Activated CD8-positive, alpha-beta T cell treated with anti-CD3 and anti-CD28 coated beads for 36 hours (primary cell): ENCODE data around the gene STAT5A. TPM values are rescaled to one million over a fixed set of nuclear protein-coding genes. Genes with fewer than 3 reads are reported as not detected.

Experiments used
- ATAC-seq: fragments of 200-7000 bp; cut with Tn5 transposase; one replicate; pipeline ENCODE4 v1.10.0; 2021; ENCODE audit warnings: mild to moderate bottlenecking, moderate library complexity
- CTCF ChIA-PET: fragments of 350-600 bp; sonication (Branson Sonifier 250); formaldehyde crosslinking; loops from one replicate; lab custom pipeline; 2021; ENCODE audit warnings: antibody characterized with exemption; lab: Charles Lee
- POLR2A ChIA-PET: fragments of 350-600 bp; sonication (Branson Sonifier 250); formaldehyde crosslinking; loops from one replicate; lab custom pipeline; 2021; ENCODE audit warnings: antibody characterized with exemption; lab: Charles Lee
- DNase-seq: peaks from one replicate; pipeline ENCODE4 v3.0.0-alpha.2; 2020
- H3K27ac Mint-ChIP-seq: one replicate; pipeline ENCODE4 v1.8.0; 2021; ENCODE audit warnings: mild to moderate bottlenecking, mixed read lengths
- H3K27me3 Mint-ChIP-seq: one replicate; pipeline ENCODE4 v1.8.0; 2021; ENCODE audit warnings: mixed read lengths
- H3K36me3 Mint-ChIP-seq: one replicate; pipeline ENCODE4 v1.8.0; 2021; ENCODE audit warnings: low read depth, mixed read lengths
- H3K4me1 Mint-ChIP-seq: one replicate; pipeline ENCODE4 v1.8.0; 2021; ENCODE audit warnings: low read depth, mixed read lengths
- H3K4me3 Mint-ChIP-seq: one replicate; pipeline ENCODE4 v1.8.0; 2021; ENCODE audit warnings: mild to moderate bottlenecking, moderate library complexity, mixed read lengths
- H3K9me3 Mint-ChIP-seq: one replicate; pipeline ENCODE4 v1.8.0; 2021; ENCODE audit warnings: mixed read lengths
- intact Hi-C: fragments of 100-400 bp; cut with micrococcal nuclease; formaldehyde crosslinking; loops from one replicate; pipeline ENCODE4 v1.10.0; 2022
- total RNA-seq, 2 experiments: library from RNA; stranded (reverse); gene quantifications; one replicate each; pipeline ENCODE4 v1.2.3, GENCODE V29; 2021
- TF ChIP-seq, protein P1 (sequence below): fragments of 200-600 bp; IDR thresholded peaks from one replicate; pipeline ENCODE4 v1.8.0; 2022; ENCODE audit warnings: antibody characterized with exemption, mild to moderate bottlenecking

The STAT5A gene
- total RNA-seq, 2 experiments from 2014 or later: 163 to 190 TPM

DNA sequence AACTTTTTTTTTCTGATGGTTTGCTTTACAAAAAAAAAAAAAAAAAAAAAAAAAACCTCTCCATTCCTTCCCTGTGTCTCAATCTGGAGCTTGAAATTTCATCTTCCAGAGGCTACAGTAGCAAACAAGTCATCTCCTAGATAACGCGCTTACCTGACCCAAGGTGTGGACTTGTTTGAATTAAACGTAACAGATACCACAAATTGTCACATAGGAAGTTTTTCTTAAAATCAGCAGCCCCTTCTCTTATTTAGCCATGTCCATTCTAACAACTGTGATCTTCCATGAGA is 14.1 kb upstream of the STAT5A start:
- Mint-ChIP-seq H3K9me3 (no peaks in the 10 kb centered on the region), H3K36me3 (peaks cover 38% of the 10 kb centered on the region), H3K4me3 (peak overlapping the region; percentile 97), H3K4me1 (peaks cover 55% of the 10 kb centered on the region), H3K27me3 (no peaks in the 10 kb centered on the region), H3K27ac (peak overlapping the region; percentile 96)
- ChIA-PET POLR2A (interaction anchor here (0.6 to 12.0 kb wide), 9 partner anchors 8 to 115 kb away, joined by 3 to 136 read pairs (median 8); partner anchors contain the start of gene STAT5A), CTCF (interaction anchor here (1.9 to 4.3 kb wide), 4 partner anchors 24 to 52 kb away, joined by 6 to 32 read pairs (median 14); no protein-coding TSS in a partner anchor)
- ATAC-seq (no peak), DNase-seq (no peak)
- TF ChIP-seq, protein P1, sequence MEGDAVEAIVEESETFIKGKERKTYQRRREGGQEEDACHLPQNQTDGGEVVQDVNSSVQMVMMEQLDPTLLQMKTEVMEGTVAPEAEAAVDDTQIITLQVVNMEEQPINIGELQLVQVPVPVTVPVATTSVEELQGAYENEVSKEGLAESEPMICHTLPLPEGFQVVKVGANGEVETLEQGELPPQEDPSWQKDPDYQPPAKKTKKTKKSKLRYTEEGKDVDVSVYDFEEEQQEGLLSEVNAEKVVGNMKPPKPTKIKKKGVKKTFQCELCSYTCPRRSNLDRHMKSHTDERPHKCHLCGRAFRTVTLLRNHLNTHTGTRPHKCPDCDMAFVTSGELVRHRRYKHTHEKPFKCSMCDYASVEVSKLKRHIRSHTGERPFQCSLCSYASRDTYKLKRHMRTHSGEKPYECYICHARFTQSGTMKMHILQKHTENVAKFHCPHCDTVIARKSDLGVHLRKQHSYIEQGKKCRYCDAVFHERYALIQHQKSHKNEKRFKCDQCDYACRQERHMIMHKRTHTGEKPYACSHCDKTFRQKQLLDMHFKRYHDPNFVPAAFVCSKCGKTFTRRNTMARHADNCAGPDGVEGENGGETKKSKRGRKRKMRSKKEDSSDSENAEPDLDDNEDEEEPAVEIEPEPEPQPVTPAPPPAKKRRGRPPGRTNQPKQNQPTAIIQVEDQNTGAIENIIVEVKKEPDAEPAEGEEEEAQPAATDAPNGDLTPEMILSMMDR: no peak
- intact Hi-C loops: no loop called here

DNA sequence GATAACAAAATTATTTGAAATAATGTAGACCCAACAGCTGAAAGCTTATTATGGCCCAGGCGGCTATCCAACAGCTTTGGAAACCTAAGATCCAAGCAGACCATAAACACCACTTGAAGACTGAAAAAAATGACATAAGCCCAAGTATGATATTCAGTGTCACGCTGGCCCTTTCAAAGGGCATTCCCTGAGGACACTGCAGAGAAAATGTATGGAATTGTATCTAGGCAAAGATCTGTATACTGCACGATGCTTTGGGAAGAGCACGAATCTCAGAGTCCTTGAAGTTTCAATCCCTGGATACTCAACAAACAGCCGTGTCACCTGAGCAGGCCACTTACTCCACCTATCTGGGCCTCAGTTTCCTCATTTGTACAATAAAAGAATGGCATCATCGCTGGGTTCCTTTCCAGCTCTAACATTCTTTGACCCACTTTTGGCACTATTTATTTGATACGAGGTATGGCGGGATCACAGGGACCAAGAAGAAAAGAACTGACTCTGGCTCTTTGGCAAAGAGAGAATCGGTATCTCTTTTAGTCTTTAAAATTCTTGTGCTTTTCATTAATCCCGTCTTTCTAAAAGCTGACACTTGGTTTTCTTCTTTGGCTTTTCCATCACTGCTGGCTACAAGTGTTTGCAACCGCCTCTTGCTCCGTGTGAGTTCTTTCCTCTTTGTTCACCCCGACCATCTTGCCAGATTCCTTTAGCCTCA is 13.3 kb upstream of the STAT5A start:
- DNase-seq (no peak), ATAC-seq (peak; percentile 2)
- TF ChIP-seq, protein P1: no peak
- Mint-ChIP-seq H3K27me3 (no peaks in the 10 kb centered on the region), H3K9me3 (no peaks in the 10 kb centered on the region), H3K27ac (peak overlapping the region; percentile 96), H3K4me3 (peak overlapping the region; percentile 97), H3K36me3 (peaks cover 35% of the 10 kb centered on the region), H3K4me1 (peaks cover 49% of the 10 kb centered on the region)
- intact Hi-C loops: loop anchor here (5.0 kb wide), 1 partner anchor 53 kb away; no protein-coding TSS in a partner anchor
- POLR2A ChIA-PET: interaction anchor here (0.9 to 12.0 kb wide), 15 partner anchors 9 to 129 kb away, joined by 3 to 136 read pairs (median 4); partner anchors contain the start of gene STAT5A
- CTCF ChIA-PET: interaction anchor here (0.9 to 4.3 kb wide), 10 partner anchors 13 to 252 kb away, joined by 3 to 32 read pairs (median 3); no protein-coding TSS in a partner anchor

DNA sequence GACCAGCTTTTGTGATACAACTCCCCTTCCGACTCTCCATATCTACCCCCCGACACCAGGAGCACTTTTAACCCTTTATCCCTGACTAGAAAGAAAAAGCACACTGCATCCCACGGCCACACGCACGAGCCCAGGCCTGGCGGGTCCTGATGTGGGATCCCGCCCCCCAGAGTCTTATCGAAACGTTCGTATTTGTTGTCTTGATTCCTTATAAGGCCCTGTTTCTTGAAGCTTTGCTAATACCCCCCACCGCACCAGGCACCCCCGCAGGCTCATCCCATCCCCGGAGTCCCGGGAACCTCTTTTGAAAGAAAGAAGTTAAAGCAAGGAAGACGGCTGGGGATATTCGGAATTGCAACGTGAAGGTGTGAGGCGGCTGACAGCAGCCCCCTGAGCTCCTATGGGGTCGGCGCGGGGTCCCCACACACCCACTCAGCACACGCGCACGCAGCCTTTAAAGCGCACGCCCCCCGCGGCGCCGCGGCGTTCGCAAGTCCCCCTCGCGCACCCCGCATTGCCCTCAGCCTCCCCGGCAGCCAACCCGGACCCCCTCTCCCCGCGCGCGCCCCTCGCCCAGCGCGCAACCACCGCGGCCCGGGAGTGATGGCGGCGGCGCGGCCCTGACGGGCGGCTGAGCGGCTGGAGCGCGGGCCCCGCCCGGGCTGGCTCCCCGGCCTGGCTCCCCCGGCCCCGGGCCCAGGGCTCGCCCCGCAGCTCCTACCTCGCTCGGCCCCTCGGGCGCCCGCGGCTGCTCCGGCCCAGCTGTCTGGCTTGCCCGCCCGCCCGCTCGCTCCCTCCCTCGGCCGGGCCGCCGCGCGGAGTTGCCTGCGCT is 12.6 kb upstream of the STAT5A start:
- Mint-ChIP-seq H3K27ac (peak overlapping the region; percentile 96), H3K4me1 (peaks cover 43% of the 10 kb centered on the region), H3K4me3 (peak overlapping the region; percentile 97), H3K36me3 (peaks cover 30% of the 10 kb centered on the region), H3K9me3 (no peaks in the 10 kb centered on the region), H3K27me3 (no peaks in the 10 kb centered on the region)
- intact Hi-C loops: loop anchor here (5.0 kb wide), 1 partner anchor 53 kb away; no protein-coding TSS in a partner anchor
- peak; percentile 53 for DNase-seq
- ChIA-PET POLR2A (interaction anchor here (0.8 to 12.0 kb wide), 14 partner anchors 9 to 128 kb away, joined by 3 to 136 read pairs (median 4); partner anchors contain the start of gene STAT5A), CTCF (interaction anchor here (0.9 to 4.3 kb wide), 10 partner anchors 12 to 251 kb away, joined by 3 to 32 read pairs (median 3); no protein-coding TSS in a partner anchor)
- ATAC-seq: peak; percentile 28
- TF ChIP-seq, protein P1: no peak

DNA sequence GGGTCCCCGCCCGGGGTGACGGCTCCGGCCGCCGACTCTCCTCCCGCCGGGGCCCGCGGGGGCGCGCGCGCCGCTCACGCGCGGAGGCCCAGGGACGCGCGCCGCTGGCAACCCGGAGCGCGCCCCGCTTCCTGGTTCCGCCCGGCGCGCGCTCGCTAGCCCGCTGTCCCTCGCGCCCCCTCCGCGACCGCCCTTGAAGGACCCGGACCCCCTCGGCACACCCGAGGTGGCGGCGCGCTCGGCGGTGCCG is 12.0 kb upstream of the STAT5A start, which contains the start of gene STAT5B:
Gene STAT5B, minus strand, starts transcription at position 33 of the 250 bp plus-strand sequence. CDS start 44,264 bp downstream, outside the sequence.
- ATAC-seq (peak; percentile 65), DNase-seq (peak; percentile 64)
- ChIA-PET POLR2A (interaction anchor here (0.8 to 12.0 kb wide), 8 partner anchors 9 to 120 kb away, joined by 3 to 136 read pairs (median 8); partner anchors contain the start of gene STAT5A), CTCF (interaction anchor here (1.0 to 4.3 kb wide), 5 partner anchors 8 to 127 kb away, joined by 3 to 32 read pairs (median 3); no protein-coding TSS in a partner anchor)
- Mint-ChIP-seq H3K27me3 (no peaks in the 10 kb centered on the region), H3K4me1 (peaks cover 40% of the 10 kb centered on the region), H3K27ac (peak within 1 kb of the TSS; percentile 96), H3K9me3 (no peaks in the 10 kb centered on the region), H3K36me3 (peaks cover 28% of the 10 kb centered on the region), H3K4me3 (peak within 1 kb of the TSS; percentile 97)
- intact Hi-C loops: loop anchor here (5.0 kb wide), 1 partner anchor 54 kb away; no protein-coding TSS in a partner anchor
- TF ChIP-seq, protein P1: no peak
